Caki2 (cell line): ENCODE measurements around the gene MCL1. TPM values are rescaled to one million over a fixed set of nuclear protein-coding genes. Genes with fewer than 3 reads are reported as not detected.
"Not testable (repeated sequence)": the region's sequence is repeated elsewhere in the genome, so short reads cannot be mapped to it uniquely, and the experiment has no call there.

Experiments used
- DNase-seq: peaks from one replicate; pipeline ENCODE4 v3.0.0-alpha.2; 2015; ENCODE audit warnings: low read depth
- in situ Hi-C: cut with HindIII; loops from 2 replicates; pipeline ENCODE4 v1.10.0; 2016; ENCODE audit warnings: low sequenced_read_pairs, low pct_unique_long_range_greater_than_20kb, mixed read lengths
- total RNA-seq: library from RNA; depleted of rRNA; stranded (reverse); fragments of >200 nt; shearing (Covaris generic); gene quantifications from 2 replicates; pipeline ENCODE4 v1.2.3, GENCODE V29; 2014; ENCODE audit warnings: low replicate concordance; rRNA removed

Gene MCL1
- total RNA-seq, result 81.5 and 83.4 TPM in 2 replicates

DNA sequence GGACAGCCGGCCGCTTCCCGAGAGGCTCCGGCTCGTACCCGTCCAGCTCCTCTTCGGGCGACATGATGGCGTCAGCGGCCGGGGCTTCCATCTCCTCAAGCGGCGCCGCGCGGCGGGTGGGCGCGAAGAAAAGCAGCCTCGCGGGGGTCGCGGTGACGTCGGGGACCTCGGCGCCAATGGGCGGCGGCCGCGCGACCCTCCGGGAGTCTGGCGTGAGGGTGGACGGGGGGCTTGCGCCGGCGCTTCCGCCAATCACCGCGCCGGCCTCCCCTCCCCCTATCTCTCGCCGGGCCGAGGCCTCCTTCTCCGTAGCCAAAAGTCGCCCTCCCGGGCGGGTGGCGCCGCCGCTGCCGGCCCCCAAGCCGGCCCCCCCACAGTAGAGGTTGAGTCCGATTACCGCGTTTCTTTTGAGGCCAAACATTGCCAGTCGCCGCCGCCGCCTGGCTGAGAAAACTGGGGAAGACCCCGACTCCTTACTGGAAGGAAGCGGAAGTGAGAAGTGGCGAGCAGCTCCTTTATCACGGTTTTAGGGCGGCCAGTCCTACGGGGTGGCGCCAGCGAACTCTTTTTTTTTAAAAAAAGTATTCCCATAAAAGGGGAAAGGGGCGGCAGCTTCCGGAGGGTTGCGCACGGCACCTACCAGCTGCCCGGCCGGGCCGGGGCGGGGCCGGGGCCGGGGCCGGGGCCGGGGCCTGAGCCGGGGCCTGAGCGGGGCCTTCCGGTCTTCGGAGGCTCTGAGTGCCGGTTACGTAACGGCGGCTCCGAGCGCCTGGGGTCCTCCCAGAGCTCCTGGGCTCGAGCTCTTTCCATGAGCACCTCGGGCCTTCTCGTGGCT lies at the start of gene MCL1:
Gene MCL1, minus strand, starts transcription at position 501 of the 835 bp plus-strand sequence. Its CDS starts 80 bp downstream, at position 421.
- in situ Hi-C loops, result no loop called here
- DNase-seq, result peak; percentile 95

DNA sequence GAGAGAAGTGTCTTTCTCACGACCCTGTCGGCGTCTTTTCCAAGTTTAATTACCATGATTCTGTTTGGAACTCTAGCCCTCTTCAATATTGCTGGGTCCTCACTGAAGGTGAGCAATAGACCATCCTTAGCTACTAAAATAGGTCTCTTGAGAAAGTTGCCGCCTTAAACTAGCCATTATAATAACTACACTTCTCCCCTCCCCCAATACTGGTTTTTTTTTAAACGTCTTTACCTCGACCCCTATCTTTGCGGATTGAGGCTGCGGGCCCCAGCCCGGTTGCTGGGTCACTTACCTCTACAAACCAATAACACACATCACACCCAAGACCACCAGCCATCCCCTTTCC lies 49.3 kb upstream of the MCL1 start:
- in situ Hi-C loops, result no loop called here
- DNase-seq, result no peak

DNA sequence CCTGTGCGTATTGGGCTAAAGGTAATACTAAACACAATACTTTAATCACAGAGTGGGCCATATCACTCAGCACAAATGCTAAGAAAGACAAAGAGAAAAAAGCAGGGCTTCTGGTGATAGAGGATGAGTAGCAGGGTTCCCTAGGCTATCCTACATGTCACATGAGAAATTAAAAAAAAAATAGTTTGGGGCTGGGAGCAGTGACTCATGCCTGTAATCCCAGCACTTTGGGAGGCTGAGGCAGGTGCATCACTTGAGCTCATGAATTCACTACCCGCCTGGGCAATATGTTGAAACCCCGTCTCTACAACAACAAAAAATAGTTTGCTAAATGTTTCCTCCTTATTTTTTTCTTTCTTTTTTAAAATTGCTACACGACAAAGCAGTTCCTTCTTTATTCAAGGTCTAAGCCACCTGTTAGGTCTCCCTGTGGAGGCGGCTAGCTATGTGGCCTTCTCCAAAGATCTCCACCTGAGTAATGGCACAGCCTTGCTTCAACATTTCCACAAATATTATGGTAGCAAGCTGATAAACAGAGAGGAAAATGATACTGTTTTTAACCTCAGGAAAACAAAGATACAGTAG lies 48.5 kb upstream of the MCL1 start:
- DNase-seq, result no peak
- in situ Hi-C loops, result no loop called here

DNA sequence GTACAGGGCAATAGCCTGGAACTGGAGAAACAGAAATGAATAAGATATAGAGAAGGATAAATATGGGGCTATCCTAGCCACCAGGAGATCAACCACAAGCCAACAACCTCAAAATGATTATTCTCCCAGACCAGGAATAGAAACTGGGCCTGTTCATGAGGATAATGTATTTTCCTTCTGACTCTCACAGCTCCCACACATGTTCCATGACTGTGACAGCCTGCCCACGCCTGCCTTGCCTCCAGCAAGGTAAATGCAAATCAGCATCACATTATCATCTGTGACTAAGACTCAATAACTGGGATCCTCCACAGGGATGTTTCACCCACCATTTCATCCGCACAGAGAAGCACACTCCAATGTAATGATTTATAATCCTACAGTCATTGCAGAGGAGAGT lies 46.7 kb upstream of the MCL1 start:
- in situ Hi-C loops, result no loop called here
- DNase-seq, result no peak

DNA sequence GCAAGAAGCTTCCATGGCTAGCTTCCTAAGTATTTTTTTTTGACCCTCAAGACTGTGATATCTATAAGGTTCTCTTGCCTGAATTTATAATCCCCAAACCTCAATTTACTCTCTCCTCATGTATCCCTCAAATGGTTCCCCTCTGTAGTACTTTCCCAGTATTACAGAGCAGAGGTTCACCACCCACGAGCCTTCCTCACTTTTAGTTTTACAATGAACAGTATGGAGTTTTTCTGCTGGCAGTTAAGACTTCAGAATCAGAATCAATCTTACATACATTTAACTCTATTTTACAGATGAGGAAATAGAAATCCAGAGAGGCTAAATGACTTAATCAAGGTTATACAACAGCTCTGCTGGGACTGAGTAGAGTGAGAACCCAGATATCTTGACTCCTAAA lies 45.1 kb upstream of the MCL1 start:
- DNase-seq, in situ Hi-C loops: not testable (repeated sequence)

DNA sequence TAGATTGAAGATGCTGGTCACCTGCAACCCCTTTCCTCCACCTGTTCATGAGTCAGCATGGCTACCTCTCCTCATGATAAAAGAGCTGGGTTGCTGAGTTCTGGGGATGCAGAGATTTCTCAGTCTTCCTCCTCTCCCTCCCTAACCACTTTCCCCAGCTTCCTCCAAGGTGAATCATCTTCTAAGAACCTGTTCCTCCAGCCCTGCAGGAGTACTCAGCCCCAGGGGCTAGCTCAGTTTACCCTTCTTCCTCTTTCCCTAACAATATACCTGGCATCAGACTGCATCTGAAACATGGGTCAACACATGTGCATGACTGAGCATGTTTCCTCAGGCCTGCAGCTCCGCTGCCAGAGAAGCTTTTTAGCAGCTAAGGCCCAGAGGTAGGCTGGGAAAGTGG lies 44.7 kb upstream of the MCL1 start:
- in situ Hi-C loops, DNase-seq: not testable (repeated sequence)

DNA sequence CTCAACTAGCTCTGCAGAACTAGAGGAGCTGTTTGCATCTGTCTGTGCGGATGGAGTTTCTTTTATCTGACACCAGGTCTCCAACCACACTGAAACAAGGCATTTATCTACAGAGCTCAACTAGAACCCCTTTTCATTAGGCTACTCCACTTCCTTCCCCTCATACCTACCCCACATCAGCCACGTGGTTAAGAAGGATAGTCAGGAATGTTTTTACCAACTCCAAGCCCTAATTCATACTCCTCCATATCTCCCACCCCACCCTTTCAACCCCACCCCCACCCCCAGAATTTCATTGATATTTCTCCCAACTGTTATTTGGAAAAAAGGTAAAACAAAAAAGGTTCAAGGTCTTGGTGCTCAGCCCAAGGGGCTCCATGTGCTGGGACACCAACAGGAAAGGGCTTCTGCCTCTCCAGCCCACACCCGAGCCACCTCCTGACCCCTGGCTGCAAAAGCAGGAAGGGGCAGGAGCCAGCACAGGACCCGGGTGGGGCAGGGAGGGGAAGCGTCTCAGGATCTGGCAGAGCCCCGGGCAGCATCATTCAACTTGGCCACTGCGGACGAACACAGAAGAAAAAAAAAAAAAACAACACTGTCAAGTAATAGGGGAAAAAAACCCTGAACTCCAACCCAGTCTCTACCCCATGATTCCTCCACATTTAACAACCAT lies 43.0 kb upstream of the MCL1 start:
- in situ Hi-C loops, result no loop called here

DNA sequence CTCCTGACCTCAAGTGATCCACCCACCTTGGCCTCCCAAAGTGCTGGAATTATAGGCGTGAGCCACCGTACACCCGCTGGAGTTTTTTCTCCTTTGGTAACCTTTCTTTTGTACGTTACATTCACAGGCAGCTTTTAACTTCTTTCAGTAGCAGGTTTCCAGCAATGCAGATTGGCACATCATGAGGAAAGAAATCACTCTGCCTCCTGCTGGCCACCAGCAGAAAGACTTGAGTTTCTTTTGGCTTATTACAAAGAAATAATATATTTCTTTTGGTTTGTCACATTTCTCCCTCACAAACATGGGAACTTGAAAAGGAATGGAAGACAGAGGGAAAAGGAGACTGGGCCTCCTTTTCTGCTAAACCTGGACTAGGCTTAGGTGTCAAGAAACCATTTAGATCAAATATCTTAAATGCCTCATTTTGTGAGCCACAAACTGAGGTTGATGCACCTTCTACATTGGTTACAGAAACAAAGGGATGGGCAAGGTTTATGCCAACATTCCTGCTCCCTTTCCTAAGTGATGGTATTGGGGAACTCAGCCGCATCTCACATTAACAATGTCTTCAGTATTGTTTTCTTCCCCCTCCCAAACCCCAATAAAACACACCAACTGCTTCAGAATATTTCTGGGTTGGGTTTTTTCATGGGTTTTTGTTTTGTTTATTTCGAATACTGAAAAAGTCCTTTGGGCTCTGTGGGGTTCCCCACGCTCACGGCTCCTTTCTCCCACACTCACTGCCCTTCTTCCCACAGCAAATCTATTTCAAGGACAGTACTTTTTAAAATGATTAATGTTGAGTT lies 42.3 kb upstream of the MCL1 start:
- peak; percentile 30 for DNase-seq
- in situ Hi-C loops, result no loop called here

More for the DNA sequence above, 43.0 kb upstream of the MCL1 start:
- DNase-seq, result no peak

DNA sequence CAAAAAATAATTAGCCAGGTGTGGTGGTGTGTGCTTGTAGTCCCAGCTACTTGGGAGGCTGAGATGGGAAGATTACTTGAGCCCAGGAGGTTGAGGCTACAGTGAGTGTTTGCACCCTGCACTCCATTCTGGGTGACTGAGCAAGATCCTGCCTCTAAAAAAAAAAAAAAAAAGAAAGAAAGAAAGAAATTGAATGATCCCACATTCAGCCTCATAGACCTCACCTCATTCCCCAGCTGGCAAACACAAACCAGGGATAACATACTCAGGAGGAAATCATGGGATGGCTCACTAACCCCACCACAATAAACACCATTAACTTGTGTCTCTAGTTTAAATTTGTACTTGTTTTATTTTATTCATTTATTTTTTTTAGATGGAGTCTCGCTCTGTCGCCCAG lies 41.5 kb upstream of the MCL1 start:
- peak; percentile 37 for DNase-seq
- in situ Hi-C loops, result no loop called here

DNA sequence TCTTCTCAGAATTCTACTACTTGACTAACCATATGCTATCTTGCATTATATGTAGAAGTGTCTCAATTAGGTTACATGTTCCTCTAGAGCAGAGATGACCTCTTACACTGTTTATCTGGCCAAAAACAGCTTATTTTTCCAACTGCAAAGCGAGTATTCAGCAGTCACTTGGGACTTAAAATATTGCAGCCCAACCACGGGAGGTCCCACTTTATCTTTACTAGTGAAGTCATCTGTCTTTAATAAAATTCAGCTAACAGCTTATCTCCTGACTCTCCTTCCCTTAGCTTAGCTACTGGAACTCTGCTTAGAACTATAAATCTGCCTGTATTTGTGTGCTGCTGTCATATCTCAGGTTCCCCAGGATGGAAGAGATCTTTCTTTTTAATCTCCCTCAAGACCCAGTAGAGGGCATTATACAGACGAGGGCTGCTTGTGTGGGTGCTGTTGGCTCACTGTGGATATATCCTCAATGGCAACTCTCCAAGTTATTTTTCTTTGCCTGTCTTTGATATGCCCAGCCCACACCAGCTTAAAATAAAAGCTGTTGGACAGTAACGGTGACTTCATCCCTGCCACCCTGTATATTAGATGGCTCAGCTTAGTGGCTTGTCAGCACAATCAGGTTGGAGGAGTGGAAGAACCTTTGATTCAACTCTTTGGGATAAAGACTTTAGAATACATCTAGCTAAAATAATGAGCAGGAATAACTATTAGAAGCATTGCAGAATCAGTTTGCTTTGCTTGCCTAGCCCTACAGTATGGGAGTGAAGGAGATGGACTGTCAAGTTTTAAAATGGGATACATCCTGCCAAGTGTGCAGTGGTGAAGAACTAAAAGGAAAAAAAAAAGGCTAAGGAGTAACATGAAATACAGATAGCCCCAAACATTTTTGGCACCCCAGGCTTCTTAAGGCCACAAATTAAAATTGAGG lies 40.4 kb upstream of the MCL1 start:
- DNase-seq, result peak; percentile 85
- in situ Hi-C loops, result no loop called here

DNA sequence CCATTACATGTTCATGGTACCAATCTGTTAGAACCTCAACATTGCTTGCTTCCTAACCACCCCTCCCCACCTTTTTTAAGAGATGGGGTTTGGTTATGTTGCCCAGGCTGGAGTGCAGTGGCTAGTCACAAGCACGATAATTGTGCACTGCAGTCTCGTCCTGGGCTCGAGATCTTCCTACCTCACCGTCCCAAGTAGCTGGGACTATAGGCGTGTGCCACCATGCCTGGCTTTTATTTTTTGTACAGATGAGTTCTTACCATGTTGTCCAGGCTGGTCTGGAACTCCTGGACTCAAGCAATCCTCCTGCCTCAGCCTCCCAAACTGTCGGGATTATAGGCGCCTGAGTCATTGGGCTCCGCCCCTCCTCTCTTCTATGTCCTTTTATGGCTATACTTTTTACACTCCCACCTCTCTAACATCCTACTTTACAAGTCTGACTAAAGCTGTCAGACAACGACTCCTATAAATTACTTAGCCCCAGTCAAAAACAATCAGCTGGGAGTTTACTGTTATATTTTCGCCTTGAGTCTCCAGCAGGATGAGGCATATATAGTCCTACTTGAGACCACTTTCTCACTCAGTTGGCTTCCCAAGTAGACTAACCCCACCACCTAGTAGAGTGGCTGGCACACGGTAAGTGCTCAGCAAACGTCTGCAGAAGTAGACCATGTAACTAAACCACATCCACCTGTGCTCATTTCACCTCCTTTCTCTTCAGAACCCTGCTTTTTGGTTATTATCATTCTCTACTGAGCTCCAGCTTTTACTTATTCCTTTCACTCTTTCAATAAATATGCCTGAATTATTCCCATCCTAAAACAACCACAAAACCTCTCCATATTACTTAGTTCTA lies 36.2 kb upstream of the MCL1 start:
- in situ Hi-C loops, result no loop called here
- DNase-seq, result peak; percentile 49

DNA sequence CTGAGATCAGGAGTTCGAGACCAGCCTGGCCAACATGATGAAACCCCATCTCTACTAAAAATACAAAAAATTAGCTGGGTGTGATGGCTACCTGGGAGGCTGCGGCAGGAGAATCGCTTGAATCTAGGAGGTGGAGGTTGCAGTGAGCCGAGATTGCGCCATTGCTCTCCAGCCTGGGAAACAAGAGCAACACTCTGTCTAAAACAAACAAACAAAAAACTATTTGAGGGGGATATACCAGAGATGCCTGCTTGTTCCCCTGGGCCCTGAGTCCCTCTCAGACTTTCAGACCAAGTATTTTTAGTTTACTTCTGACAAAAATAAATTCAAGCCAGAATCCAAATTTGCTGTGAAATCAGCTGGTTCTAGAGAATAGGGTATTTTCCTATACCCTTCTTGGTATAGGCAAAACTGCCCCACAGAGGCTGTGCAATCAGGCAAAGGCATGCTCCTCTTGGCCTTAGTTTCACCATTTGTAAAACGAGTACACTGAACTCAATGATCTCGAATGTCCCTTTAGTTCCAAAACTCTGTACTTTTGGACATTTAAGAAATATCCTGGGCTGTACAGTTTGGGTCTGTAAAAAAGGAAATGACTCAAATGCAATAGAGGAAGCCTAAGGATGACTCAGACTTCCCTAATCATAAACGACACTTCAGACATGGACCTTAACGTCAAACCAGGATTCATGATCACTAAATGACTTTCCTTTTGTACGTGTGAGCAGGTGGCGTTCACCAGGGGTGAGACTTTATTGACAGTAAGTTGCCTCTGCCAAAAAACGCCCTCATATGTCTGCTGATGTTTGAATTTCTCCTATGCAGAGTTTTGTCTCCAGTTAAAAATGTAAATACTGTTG lies 33.9 kb upstream of the MCL1 start:
- DNase-seq, result peak; percentile 56
- in situ Hi-C loops, result no loop called here

DNA sequence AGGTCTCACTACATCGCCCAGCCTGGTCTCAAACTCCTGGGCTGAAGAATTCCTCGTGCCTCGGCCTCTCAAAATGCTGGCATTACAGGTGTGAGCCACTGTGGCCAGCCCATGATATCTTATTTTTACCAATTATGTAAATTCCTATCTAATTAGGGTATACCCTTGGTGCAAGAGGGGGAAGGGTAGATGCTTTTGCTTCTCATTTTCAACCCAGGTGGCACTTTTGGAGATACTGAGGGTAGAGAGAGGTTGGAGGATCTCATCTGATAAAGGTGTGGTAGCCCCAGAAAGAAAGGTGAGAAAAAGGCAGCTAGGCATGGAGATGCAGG lies 32.6 kb upstream of the MCL1 start:
- in situ Hi-C loops, result no loop called here
- DNase-seq, result no peak

DNA sequence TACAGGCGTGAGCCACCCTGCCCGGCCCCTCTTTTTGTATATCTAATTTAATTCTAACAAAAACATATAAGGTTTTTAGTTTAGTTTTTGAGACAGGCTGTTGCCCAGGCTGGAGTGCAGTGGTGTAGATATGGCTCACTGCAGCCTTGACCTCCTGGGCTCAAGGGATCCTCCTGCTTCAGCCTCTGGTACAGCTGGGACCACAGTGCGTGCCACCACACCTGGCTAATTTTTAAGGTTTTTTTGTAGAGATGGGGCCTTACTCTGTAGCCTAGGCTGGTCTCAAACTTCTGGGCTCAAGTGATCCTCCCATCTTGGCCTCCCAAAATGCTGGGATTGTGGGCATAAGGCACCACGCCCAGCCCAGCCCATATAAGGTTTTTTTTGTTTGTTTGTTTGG lies 31.2 kb upstream of the MCL1 start:
- no peak for DNase-seq
- in situ Hi-C loops, result no loop called here

DNA sequence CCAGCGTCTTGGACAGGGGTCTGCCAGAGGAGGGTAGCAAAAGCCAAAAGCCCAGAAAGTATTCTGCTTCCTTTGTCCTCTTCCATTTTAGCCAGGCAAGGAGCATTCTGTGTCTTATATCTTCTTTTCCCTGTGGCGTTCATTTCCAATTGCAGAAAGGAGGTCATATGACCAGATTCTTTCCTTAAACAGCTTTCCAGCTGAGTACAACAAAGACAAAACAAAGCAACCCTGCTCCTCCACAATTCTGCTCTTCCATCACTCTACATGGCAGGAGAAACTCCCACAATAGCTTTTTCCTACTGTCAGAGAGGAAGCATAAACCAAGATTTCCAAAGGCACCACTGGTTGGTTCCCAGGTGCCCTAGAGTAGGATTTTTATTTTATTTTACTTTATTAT lies 30.3 kb upstream of the MCL1 start:
- no peak for DNase-seq
- in situ Hi-C loops, result no loop called here

DNA sequence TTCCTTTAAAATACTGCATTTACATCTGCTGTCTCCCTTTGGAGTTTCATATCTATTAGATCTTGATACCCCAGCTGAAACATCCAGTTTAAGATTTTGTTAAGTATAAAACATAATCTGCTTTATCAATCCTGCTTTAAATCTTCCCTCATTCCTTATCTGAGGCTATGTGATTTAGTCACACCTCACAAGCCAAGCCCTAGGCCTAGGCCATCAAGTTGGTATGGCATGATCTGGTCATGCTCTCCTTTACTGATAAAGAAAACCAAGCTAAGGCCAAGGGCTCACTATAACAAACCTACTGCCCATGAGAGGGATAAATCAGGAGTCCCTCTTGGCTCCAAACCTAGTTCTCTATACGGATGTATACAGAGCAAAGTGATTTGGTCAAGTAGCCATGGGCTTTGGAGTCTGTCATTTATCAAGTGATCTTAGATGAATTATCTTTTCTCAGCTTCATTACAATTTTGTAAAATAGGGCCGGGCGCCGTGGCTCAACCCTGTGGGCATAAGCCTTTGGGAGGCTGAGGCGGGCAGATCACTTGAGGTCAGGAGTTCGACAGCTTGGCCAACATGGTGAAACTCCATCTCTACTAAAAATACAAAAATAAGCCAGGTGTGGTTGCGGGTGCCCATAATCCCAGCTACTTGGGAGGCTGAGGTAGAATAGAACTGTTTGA lies 27.2 kb upstream of the MCL1 start:
- no peak for DNase-seq
- in situ Hi-C loops, result no loop called here
